ENCODE data around the gene IKZF3.

IKZF3 gene

GRCh38 chr17:39774047-39774446 is 90.1 kb downstream of the IKZF3 start:
- DNase-seq (ENCODE audit: extremely low read depth, low read depth) = no peak
- no peak overlapping the region for H3K4me3 ChIP-seq (replicated peaks; ENCODE audit: low read depth, low read length)

DNA sequence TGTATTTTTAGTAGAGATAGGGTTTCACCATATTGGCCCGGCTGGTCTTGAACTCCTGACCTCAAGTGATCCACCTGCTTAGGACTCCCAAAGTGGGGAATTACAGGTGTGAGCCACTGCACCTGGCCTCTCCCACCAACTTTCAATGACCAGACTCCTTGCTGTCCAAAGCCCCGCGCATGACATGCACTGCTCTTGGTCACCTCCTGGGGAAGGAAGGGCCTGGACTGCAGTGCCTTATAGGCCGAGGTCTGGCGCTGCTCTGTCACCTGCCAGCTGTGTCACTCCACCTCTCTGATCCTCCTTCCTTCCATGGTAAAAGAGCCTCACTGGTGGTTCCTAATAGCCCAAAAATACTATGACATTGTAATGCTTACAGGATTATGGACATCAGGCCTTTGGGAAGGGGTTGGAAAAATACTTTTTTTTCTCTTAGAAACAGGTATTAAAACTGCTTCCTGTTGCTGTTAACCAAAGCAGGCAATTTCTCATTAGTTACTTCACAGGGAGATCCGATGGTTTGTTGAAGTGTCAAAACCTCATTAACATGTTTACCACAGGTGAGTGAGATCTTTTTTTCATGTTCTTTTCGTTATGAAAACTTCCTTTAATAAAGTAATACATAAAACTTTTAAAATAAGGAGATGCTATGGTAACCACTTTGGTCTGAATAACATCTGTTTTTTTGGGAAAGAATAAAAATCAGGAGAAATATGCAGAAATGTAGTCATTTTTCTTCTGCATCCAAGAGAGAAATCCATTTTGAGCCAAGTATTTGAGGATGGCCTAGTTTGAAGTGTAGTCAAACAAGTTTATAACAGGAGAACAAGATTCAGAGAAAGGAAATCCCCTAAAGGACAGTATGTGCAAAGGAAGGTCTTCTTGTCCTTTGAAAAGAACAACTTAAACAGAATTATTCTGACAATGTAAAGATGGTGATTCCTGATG is 90.9 kb downstream of the IKZF3 start:
- no peak overlapping the region for H3K4me3 ChIP-seq (replicated peaks; ENCODE audit: low read depth, low read length)
- TF ChIP-seq CTCF (IDR thresholded peaks at IDR 0.05; ENCODE audit: low read depth, low read length, missing control alignments) = no peak
- DNase-seq (ENCODE audit: extremely low read depth, low read depth) = no peak

More at GRCh38 chr17:39774047-39774446, 90.1 kb downstream of the IKZF3 start:
- TF ChIP-seq CTCF (IDR thresholded peaks at IDR 0.05; ENCODE audit: low read depth, low read length, missing control alignments) = no peak

- no peak for TF ChIP-seq CTCF (IDR thresholded peaks at IDR 0.05; ENCODE audit: low read depth, low read length, missing control alignments)
- DNase-seq (ENCODE audit: extremely low read depth, low read depth) = no peak
- no peak overlapping the region for H3K4me3 ChIP-seq (replicated peaks; ENCODE audit: low read depth, low read length)
These were observed 91.7 kb downstream of the IKZF3 start for GRCh38 chr17:39772415-39772814.

DNA sequence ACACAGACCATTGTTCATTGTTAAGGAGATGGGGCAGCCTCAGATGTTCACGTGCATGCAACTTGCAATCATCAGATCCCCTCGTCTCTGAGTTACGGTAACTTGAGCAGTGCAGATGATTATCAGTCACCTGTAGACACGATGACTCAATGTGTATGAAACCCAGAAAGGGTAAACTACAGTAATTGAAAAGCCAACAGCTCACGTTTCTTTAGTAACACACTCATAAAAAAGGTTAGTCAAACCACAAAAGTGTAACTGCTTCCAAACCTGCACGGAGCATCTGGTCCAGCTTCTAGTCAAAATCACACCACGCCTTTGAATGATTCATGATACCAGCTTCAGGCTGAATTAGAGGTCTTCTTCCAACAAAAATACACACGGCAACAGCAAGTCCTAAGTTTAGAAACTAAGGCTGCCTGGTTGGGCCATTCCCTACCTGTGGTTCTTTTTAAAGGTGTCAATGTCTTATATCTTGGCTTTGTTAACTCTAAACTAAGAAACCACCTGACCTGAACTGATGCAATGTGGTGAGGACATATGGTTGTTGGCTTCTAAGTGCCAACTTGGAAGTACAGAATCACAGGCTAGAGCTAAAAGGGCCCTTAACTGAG is 94.0 kb downstream of the IKZF3 start:
- H3K4me3 ChIP-seq (replicated peaks; ENCODE audit: low read depth, low read length) = no peak overlapping the region
- TF ChIP-seq CTCF (IDR thresholded peaks at IDR 0.05; ENCODE audit: low read depth, low read length, missing control alignments) = no peak
- DNase-seq (ENCODE audit: extremely low read depth, low read depth) = peak; percentile 93

DNA sequence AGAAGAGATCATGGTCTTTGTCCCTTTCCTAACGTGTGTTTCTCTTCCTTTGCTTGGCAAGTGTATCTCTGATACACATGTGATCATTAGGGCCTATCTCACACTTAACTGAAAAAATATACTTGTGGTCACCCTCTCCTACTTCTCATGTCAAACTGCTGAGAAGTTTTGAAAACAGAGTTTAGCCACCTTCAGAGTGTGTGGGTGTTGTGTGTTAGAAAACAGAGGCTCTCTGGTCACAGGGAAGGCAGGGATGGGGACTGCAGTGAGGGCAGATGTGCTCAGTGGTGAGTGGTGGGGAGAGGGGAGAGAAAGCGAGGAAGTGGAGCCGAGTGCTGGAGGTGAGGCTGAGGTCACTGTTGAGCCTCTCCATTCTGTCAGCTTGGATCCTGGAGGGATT is 97.0 kb downstream of the IKZF3 start:
- DNase-seq (ENCODE audit: extremely low read depth, low read depth) = no peak
- no peak overlapping the region for H3K4me3 ChIP-seq (replicated peaks; ENCODE audit: low read depth, low read length)
- no peak for TF ChIP-seq CTCF (IDR thresholded peaks at IDR 0.05; ENCODE audit: low read depth, low read length, missing control alignments)

- no peak for DNase-seq (ENCODE audit: extremely low read depth, low read depth)
- H3K4me3 ChIP-seq (replicated peaks; ENCODE audit: low read depth, low read length) = no peak overlapping the region
- no peak for TF ChIP-seq CTCF (IDR thresholded peaks at IDR 0.05; ENCODE audit: low read depth, low read length, missing control alignments)
These were observed 98.3 kb downstream of the IKZF3 start for GRCh38 chr17:39765766-39766165.

All from HFF-Myc (cell line).